IMR-90 (cell line): ENCODE results near the gene GIMAP7.

Source experiments
- CEBPB ChIP-seq: IDR thresholded peaks from 2 replicates; pipeline ENCODE4 v1.6.1; 2012; ENCODE audit warnings: low read depth, low read length, improper control_type of control experiment
- CHD1 ChIP-seq: IDR thresholded peaks from 2 replicates; pipeline ENCODE4 v1.6.1; 2012; ENCODE audit warnings: low read depth, low read length, improper control_type of control experiment
- MAFK ChIP-seq: IDR thresholded peaks from 2 replicates; pipeline ENCODE4 v1.6.1; 2012; ENCODE audit warnings: low read depth, low read length, improper control_type of control experiment
- POLR2A ChIP-seq: IDR thresholded peaks from 2 replicates; pipeline ENCODE4 v1.6.1; 2012; ENCODE audit warnings: mild to moderate bottlenecking, low read depth, low read length
- RFX5 ChIP-seq: IDR thresholded peaks from 2 replicates; pipeline ENCODE4 v1.8.0; 2012; ENCODE audit warnings: low read depth, mild to moderate bottlenecking, low read length, moderate library complexity
- SMC3 ChIP-seq: fragments of 150-350 bp; IDR thresholded peaks from 2 replicates; pipeline ENCODE4 v1.6.1; 2016; ENCODE audit warnings: low read depth, mild to moderate bottlenecking, antibody characterized with exemption, low read length, moderate library complexity
- TF ChIP-seq, protein P1 (sequence below): conservative IDR thresholded peaks from 2 replicates; pipeline ENCODE4 v1.5.1; 2012; ENCODE audit warnings: mild to moderate bottlenecking, low read depth, low read length, improper control_type of control experiment
- TF ChIP-seq, protein P2 (sequence below): fragments of 150-350 bp; IDR thresholded peaks from 2 replicates; pipeline ENCODE4 v1.6.1; 2017; ENCODE audit warnings: mild to moderate bottlenecking, antibody characterized with exemption, low read length, low read depth
- TF ChIP-seq, protein P3 (sequence below): fragments of 150-350 bp; IDR thresholded peaks from 2 replicates; pipeline ENCODE4 v1.6.1; 2016; ENCODE audit warnings: low read depth, mild to moderate bottlenecking, low read length, moderate library complexity, borderline replicate concordance

DNA sequence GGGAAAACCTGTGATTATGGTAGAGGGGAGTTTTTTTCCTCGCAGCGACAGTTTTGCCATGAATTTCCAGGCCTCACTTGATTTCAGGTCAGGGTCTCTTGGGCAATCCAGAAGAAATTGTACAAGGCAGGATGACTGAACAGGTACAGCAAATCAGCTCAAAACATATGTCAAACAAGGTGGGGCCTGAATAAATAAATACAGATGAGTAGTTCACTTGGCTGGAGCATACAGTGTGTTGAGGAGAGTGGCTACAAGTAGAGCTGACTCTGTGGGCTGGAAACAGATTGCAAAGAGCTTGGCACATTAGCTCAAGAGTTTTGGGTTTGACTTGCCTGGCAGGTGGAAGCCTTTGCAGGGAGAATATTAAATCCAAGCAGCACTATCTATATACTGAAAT lies 49.3 kb upstream of the GIMAP7 start:
- no peak for TF ChIP-seq CHD1
- TF ChIP-seq, protein P1, sequence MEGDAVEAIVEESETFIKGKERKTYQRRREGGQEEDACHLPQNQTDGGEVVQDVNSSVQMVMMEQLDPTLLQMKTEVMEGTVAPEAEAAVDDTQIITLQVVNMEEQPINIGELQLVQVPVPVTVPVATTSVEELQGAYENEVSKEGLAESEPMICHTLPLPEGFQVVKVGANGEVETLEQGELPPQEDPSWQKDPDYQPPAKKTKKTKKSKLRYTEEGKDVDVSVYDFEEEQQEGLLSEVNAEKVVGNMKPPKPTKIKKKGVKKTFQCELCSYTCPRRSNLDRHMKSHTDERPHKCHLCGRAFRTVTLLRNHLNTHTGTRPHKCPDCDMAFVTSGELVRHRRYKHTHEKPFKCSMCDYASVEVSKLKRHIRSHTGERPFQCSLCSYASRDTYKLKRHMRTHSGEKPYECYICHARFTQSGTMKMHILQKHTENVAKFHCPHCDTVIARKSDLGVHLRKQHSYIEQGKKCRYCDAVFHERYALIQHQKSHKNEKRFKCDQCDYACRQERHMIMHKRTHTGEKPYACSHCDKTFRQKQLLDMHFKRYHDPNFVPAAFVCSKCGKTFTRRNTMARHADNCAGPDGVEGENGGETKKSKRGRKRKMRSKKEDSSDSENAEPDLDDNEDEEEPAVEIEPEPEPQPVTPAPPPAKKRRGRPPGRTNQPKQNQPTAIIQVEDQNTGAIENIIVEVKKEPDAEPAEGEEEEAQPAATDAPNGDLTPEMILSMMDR: no peak
- TF ChIP-seq MAFK: no peak
- no peak for TF ChIP-seq RFX5
- no peak for TF ChIP-seq SMC3
- no peak for TF ChIP-seq POLR2A
- TF ChIP-seq, protein P2, sequence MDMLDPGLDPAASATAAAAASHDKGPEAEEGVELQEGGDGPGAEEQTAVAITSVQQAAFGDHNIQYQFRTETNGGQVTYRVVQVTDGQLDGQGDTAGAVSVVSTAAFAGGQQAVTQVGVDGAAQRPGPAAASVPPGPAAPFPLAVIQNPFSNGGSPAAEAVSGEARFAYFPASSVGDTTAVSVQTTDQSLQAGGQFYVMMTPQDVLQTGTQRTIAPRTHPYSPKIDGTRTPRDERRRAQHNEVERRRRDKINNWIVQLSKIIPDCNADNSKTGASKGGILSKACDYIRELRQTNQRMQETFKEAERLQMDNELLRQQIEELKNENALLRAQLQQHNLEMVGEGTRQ: no peak
- TF ChIP-seq CEBPB: no peak
- TF ChIP-seq, protein P3, sequence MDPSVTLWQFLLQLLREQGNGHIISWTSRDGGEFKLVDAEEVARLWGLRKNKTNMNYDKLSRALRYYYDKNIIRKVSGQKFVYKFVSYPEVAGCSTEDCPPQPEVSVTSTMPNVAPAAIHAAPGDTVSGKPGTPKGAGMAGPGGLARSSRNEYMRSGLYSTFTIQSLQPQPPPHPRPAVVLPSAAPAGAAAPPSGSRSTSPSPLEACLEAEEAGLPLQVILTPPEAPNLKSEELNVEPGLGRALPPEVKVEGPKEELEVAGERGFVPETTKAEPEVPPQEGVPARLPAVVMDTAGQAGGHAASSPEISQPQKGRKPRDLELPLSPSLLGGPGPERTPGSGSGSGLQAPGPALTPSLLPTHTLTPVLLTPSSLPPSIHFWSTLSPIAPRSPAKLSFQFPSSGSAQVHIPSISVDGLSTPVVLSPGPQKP: no peak
